Mesenchymal stem cell (in vitro differentiated cells and primary cell): ENCODE data around the gene POLD4.
A peak's percentile ranks its signal among the peaks of the same experiment; 100 is the strongest.

Experiments used
- DNase-seq: peaks from one replicate; pipeline ENCODE4 v3.0.0-alpha.2; 2013
- H2AFZ ChIP-seq: one replicate; pipeline ENCODE4 v1.6.1; 2013; ENCODE audit warnings: low read depth, mild to moderate bottlenecking, control low read depth, inconsistent platforms, low read length, moderate library complexity
- H2AK5ac ChIP-seq: 2 replicates; pipeline ENCODE4 v1.6.1; 2013; ENCODE audit warnings: low read length, moderate library complexity, mild to moderate bottlenecking, inconsistent platforms; ENCODE audit not compliant: severe bottlenecking
- H2BK120ac ChIP-seq: one replicate; pipeline ENCODE4 v1.6.1; 2013; ENCODE audit warnings: low read depth, mild to moderate bottlenecking, inconsistent platforms, low read length, moderate library complexity
- H2BK12ac ChIP-seq, 2 experiments: one replicate each; pipeline ENCODE4 v1.6.1; 2013; ENCODE audit warnings: inconsistent platforms in 2 of 2, low read length in 2 of 2, mild to moderate bottlenecking in 2 of 2, moderate library complexity in 2 of 2, control low read depth in 1 of 2
- H2BK15ac ChIP-seq: one replicate; pipeline ENCODE4 v1.6.1; 2013; ENCODE audit warnings: mild to moderate bottlenecking, low read depth, inconsistent platforms; ENCODE audit not compliant: poor library complexity, severe bottlenecking
- H2BK5ac ChIP-seq: 2 replicates; pipeline ENCODE4 v1.6.1; 2013; ENCODE audit warnings: low read depth, mild to moderate bottlenecking, low read length, control low read depth, inconsistent platforms; ENCODE audit not compliant: poor library complexity, severe bottlenecking
- H3K14ac ChIP-seq, 2 experiments: one replicate each; pipeline ENCODE4 v1.6.1; 2013; ENCODE audit warnings: inconsistent platforms in 2 of 2, low read length in 2 of 2, control low read depth in 1 of 2, mild to moderate bottlenecking in 1 of 2, moderate library complexity in 1 of 2
- H3K18ac ChIP-seq, 2 experiments: one replicate each; pipeline ENCODE4 v1.6.1; 2013; ENCODE audit warnings: inconsistent platforms in 2 of 2, low read length in 2 of 2, control low read depth in 1 of 2, low read depth in 1 of 2, mild to moderate bottlenecking in 1 of 2
- H3K23ac ChIP-seq, 2 experiments: one replicate each; pipeline ENCODE4 v1.6.1; 2013; ENCODE audit warnings: inconsistent platforms in 2 of 2, low read length in 2 of 2, mild to moderate bottlenecking in 2 of 2, moderate library complexity in 2 of 2, control low read depth in 1 of 2
- H3K27ac ChIP-seq: 2 replicates; pipeline ENCODE4 v1.5.1; 2013; ENCODE audit warnings: mild to moderate bottlenecking, moderate library complexity, low read length, control low read depth, inconsistent platforms; ENCODE audit not compliant: poor library complexity, severe bottlenecking
- H3K27me3 ChIP-seq, 2 experiments: 2 replicates each; pipeline versions ENCODE4 v1.6.1 to v1.7.0; 2013; ENCODE audit warnings: low read length in 2 of 2, mild to moderate bottlenecking in 2 of 2, moderate library complexity in 2 of 2, control low read depth in 1 of 2, inconsistent platforms in 1 of 2; ENCODE audit not compliant: control insufficient read depth in 1 of 2, insufficient read depth in 1 of 2
- H3K36me3 ChIP-seq, 2 experiments: 2 replicates each; pipeline versions ENCODE4 v1.6.1 to v1.7.0; 2013; ENCODE audit warnings: low read length in 2 of 2, control low read depth in 1 of 2, inconsistent platforms in 1 of 2, low read depth in 1 of 2, mild to moderate bottlenecking in 1 of 2; ENCODE audit not compliant: insufficient read depth in 2 of 2, control insufficient read depth in 1 of 2
- H3K4ac ChIP-seq, 2 experiments: one replicate each; pipeline ENCODE4 v1.6.1; 2013; ENCODE audit warnings: inconsistent platforms in 2 of 2, low read length in 2 of 2, mild to moderate bottlenecking in 2 of 2, moderate library complexity in 2 of 2, control low read depth in 1 of 2, low read depth in 1 of 2
- H3K4me1 ChIP-seq: 2 replicates; pipeline ENCODE4 v1.6.1; 2013; ENCODE audit warnings: low read depth, low read length, control low read depth; ENCODE audit not compliant: control insufficient read depth, insufficient read depth
- H3K4me2 ChIP-seq: 2 replicates; pipeline ENCODE4 v1.6.1; 2013; ENCODE audit warnings: low read length, mild to moderate bottlenecking, inconsistent platforms; ENCODE audit not compliant: poor library complexity, severe bottlenecking
- H3K4me3 ChIP-seq, 2 experiments: 2 replicates each; pipeline versions ENCODE4 v1.5.1 to v1.7.0; 2013; ENCODE audit warnings: low read length in 2 of 2, mild to moderate bottlenecking in 2 of 2, control low read depth in 1 of 2, low read depth in 1 of 2; ENCODE audit not compliant: insufficient read depth in 1 of 2
- H3K79me1 ChIP-seq: replicated peaks from 2 replicates; pipeline ENCODE4 v1.6.1; 2013; ENCODE audit warnings: mild to moderate bottlenecking, control low read depth, low read length, inconsistent platforms; ENCODE audit not compliant: poor library complexity, severe bottlenecking
- H3K9ac ChIP-seq: 2 replicates; pipeline ENCODE4 v1.7.0; 2013; ENCODE audit warnings: mild to moderate bottlenecking, low read length, moderate library complexity
- H3K9me3 ChIP-seq: 2 replicates; pipeline ENCODE4 v1.7.0; 2013; ENCODE audit warnings: mild to moderate bottlenecking, low read length; ENCODE audit not compliant: control insufficient read depth
- H4K8ac ChIP-seq: one replicate; pipeline ENCODE4 v1.6.1; 2013; ENCODE audit warnings: inconsistent platforms, mild to moderate bottlenecking, low read length, moderate library complexity
- H4K91ac ChIP-seq: one replicate; pipeline ENCODE4 v1.6.1; 2013; ENCODE audit warnings: mild to moderate bottlenecking, low read length, inconsistent platforms
- WGBS: methylation state at CpG from one replicate; pipeline ENCODE4 v1.1.7; 2013; ENCODE audit warnings: mixed read lengths; 5-methylcytosine and 5-hydroxymethylcytosine counted together

The POLD4 gene

GRCh38 chr11:67309661-67310061 lies 43.7 kb downstream of the POLD4 start:
- Histone ChIP-seq H2AK5ac (no peak overlapping the region), H2BK15ac (no peak overlapping the region), H3K27ac (no peak overlapping the region), H3K18ac (no peak overlapping the region), H3K4me3 (no peak overlapping the region), H4K91ac (no peak overlapping the region), H3K79me1 (peaks cover 6% of the 10 kb centered on the region), H3K14ac (no peak overlapping the region), H3K23ac (no peak overlapping the region), H3K9ac (no peak overlapping the region), H2BK120ac (no peak overlapping the region), H2AFZ (no peak overlapping the region), H3K4ac (no peak overlapping the region), H3K27me3 (no peaks in the 10 kb centered on the region), H2BK12ac (no peak overlapping the region), H3K9me3 (no peaks in the 10 kb centered on the region), H3K4me1 (peaks cover 8% of the 10 kb centered on the region), H2BK5ac (no peak overlapping the region), H3K36me3 (peaks cover 21 to 59% of the 10 kb centered on the region in 2 experiments), H3K4me2 (no peak overlapping the region), H4K8ac (no peak overlapping the region)
- DNase-seq = no peak
- over 99% methylated on average over 14 of the region's 14 CpGs for WGBS

GRCh38 chr11:67309166-67309565 lies 44.2 kb downstream of the POLD4 start:
- H3K36me3 ChIP-seq = peaks cover 21 to 59% of the 10 kb centered on the region in 2 experiments
- H3K23ac ChIP-seq = no peak overlapping the region
- no peak overlapping the region for H2BK12ac ChIP-seq
- no peaks in the 10 kb centered on the region for H3K9me3 ChIP-seq
- H3K79me1 ChIP-seq = peaks cover 10% of the 10 kb centered on the region
- DNase-seq = no peak
- H2AFZ ChIP-seq = no peak overlapping the region
- no peak overlapping the region for H3K4me2 ChIP-seq
- no peak overlapping the region for H3K4ac ChIP-seq
- H3K18ac ChIP-seq = no peak overlapping the region
- H2BK15ac ChIP-seq = no peak overlapping the region
- H3K4me3 ChIP-seq = no peak overlapping the region
- H3K27ac ChIP-seq = no peak overlapping the region
- no peak overlapping the region for H2BK120ac ChIP-seq
- peaks cover 13% of the 10 kb centered on the region for H3K4me1 ChIP-seq
- no peak overlapping the region for H3K9ac ChIP-seq
- H4K8ac ChIP-seq = no peak overlapping the region
- no peaks in the 10 kb centered on the region for H3K27me3 ChIP-seq
- H3K14ac ChIP-seq = no peak overlapping the region
- H4K91ac ChIP-seq = no peak overlapping the region
- 99% methylated on average over 11 of the region's 11 CpGs for WGBS
- no peak overlapping the region for H2BK5ac ChIP-seq
- no peak overlapping the region for H2AK5ac ChIP-seq

GRCh38 chr11:67308031-67308866 lies 45.1 kb downstream of the POLD4 start:
- Histone ChIP-seq H2AK5ac (no peak overlapping the region), H2AFZ (no peak overlapping the region), H3K4me3 (no peak overlapping the region), H2BK120ac (no peak overlapping the region), H4K91ac (peak overlapping the region; percentile 35), H3K79me1 (peaks cover 12% of the 10 kb centered on the region), H3K4me2 (no peak overlapping the region), H3K23ac (no peak overlapping the region), H3K4me1 (peaks cover 14% of the 10 kb centered on the region), H2BK15ac (no peak overlapping the region), H3K18ac (no peak overlapping the region), H3K36me3 (peaks cover 21 to 59% of the 10 kb centered on the region in 2 experiments), H3K4ac (no peak overlapping the region), H3K9me3 (no peaks in the 10 kb centered on the region), H3K14ac (no peak overlapping the region), H2BK5ac (no peak overlapping the region), H4K8ac (no peak overlapping the region), H2BK12ac (no peak overlapping the region), H3K9ac (no peak overlapping the region), H3K27me3 (no peaks in the 10 kb centered on the region), H3K27ac (no peak overlapping the region)
- WGBS = 94% methylated on average over 18 of the region's 20 CpGs
- no peak for DNase-seq

- Histone ChIP-seq H3K4me3 (no peak overlapping the region), H2BK120ac (no peak overlapping the region), H3K9me3 (no peaks in the 10 kb centered on the region), H3K79me1 (peaks cover 12% of the 10 kb centered on the region), H2BK15ac (no peak overlapping the region), H2BK5ac (no peak overlapping the region), H3K27ac (no peak overlapping the region), H4K91ac (no peak overlapping the region), H2AFZ (no peak overlapping the region), H3K23ac (no peak overlapping the region), H2AK5ac (no peak overlapping the region), H2BK12ac (no peak overlapping the region), H3K4me2 (no peak overlapping the region), H4K8ac (no peak overlapping the region), H3K27me3 (no peaks in the 10 kb centered on the region), H3K9ac (no peak overlapping the region), H3K4me1 (peaks cover 20% of the 10 kb centered on the region), H3K18ac (no peak overlapping the region), H3K14ac (no peak overlapping the region), H3K4ac (no peak overlapping the region), H3K36me3 (peaks cover 21 to 59% of the 10 kb centered on the region in 2 experiments)
- WGBS = 84% methylated on average over 12 of the region's 12 CpGs
- DNase-seq = no peak
Observed at GRCh38 chr11:67307545-67308001, 45.8 kb downstream of the POLD4 start.
